ENCODE data around the gene MIER1. TPM values are rescaled to one million over a fixed set of nuclear protein-coding genes. Genes with fewer than 3 reads are reported as not detected.
"Not testable (repeated sequence)": the region's sequence is repeated elsewhere in the genome, so short reads cannot be mapped to it uniquely, and the experiment has no call there.

MIER1 gene
- 27.8 TPM for total RNA-seq
- long read RNA-seq, full-length matches to known transcripts = 4 of 12 reads
- long read RNA-seq, partial matches to known transcripts = 3 of 12 reads
- long read RNA-seq, other reads (novel, unspliced or antisense) = 5 of 12 reads

GRCh38 chr1:66924756-66925557, at the start of gene MIER1, which contains the start of gene DNAI4:
Gene MIER1 (plus strand): TSS chr1:66924990. CDS start chr1:66925029, 39 bp downstream.
Gene DNAI4 (minus strand): TSS chr1:66924856. CDS start chr1:66924831, 25 bp downstream.
- DNase-seq (ENCODE audit: low spot score) = peak; percentile 99
- intact Hi-C loops (cut with DNase I) = loop anchor here (2.0 to 10.0 kb wide), 3 partner anchors 128 to 506 kb away; partner anchors contain the start of gene SERBP1

GRCh38 chr1:66876664-66877063, 48.1 kb upstream of the MIER1 start:
- intact Hi-C loops (cut with DNase I) = no loop called here

GRCh38 chr1:66889030-66889429, 35.8 kb upstream of the MIER1 start:
- intact Hi-C loops (cut with DNase I) = no loop called here

More at GRCh38 chr1:66876664-66877063, 48.1 kb upstream of the MIER1 start:
- DNase-seq (ENCODE audit: low spot score) = no peak

GRCh38 chr1:66890621-66891020, 34.2 kb upstream of the MIER1 start:
- intact Hi-C loops (cut with DNase I) = no loop called here
- DNase-seq (ENCODE audit: low spot score) = no peak

More at GRCh38 chr1:66889030-66889429, 35.8 kb upstream of the MIER1 start:
- DNase-seq (ENCODE audit: low spot score) = no peak

- no peak for DNase-seq (ENCODE audit: low spot score)
- intact Hi-C loops (cut with DNase I) = no loop called here
These were observed 31.1 kb upstream of the MIER1 start for GRCh38 chr1:66893712-66894111.

- DNase-seq (ENCODE audit: low spot score); intact Hi-C loops (cut with DNase I): not testable (repeated sequence)
These were observed 9.6 kb upstream of the MIER1 start for GRCh38 chr1:66915203-66915602.

- intact Hi-C loops (cut with DNase I) = no loop called here
- no peak for DNase-seq (ENCODE audit: low spot score)
These were observed 8.5 kb upstream of the MIER1 start for GRCh38 chr1:66916320-66916719.

GRCh38 chr1:66917476-66917875, 7.3 kb upstream of the MIER1 start:
- no peak for DNase-seq (ENCODE audit: low spot score)
- intact Hi-C loops (cut with DNase I) = no loop called here

GRCh38 chr1:66919063-66919462, 5.7 kb upstream of the MIER1 start:
- intact Hi-C loops (cut with DNase I) = no loop called here
- DNase-seq (ENCODE audit: low spot score) = no peak

- intact Hi-C loops (cut with DNase I) = loop anchor here (10.0 kb wide), 1 partner anchor 155 kb away; no protein-coding TSS in a partner anchor
- no peak for DNase-seq (ENCODE audit: low spot score)
These were observed 5.0 kb upstream of the MIER1 start for GRCh38 chr1:66919828-66920227.

GRCh38 chr1:66920543-66920942, 4.2 kb upstream of the MIER1 start:
- intact Hi-C loops (cut with DNase I) = loop anchor here (10.0 kb wide), 1 partner anchor 156 kb away; no protein-coding TSS in a partner anchor
- DNase-seq (ENCODE audit: low spot score) = no peak

- intact Hi-C loops (cut with DNase I) = loop anchor here (2.0 to 10.0 kb wide), 3 partner anchors 127 to 505 kb away; partner anchors contain the start of gene SERBP1
- no peak for DNase-seq (ENCODE audit: low spot score)
These were observed 744 bp downstream of the MIER1 start for GRCh38 chr1:66925558-66925910.

GRCh38 chr1:66925944-66926343, 1.2 kb downstream of the MIER1 start:
- intact Hi-C loops (cut with DNase I) = loop anchor here (2.0 to 10.0 kb wide), 3 partner anchors 127 to 505 kb away; partner anchors contain the start of gene SERBP1

GRCh38 chr1:66927528-66927927, 2.7 kb downstream of the MIER1 start:
- intact Hi-C loops (cut with DNase I) = loop anchor here (10.0 kb wide), 1 partner anchor 163 kb away; no protein-coding TSS in a partner anchor
- DNase-seq (ENCODE audit: low spot score) = no peak

More at GRCh38 chr1:66925944-66926343, 1.2 kb downstream of the MIER1 start:
- no peak for DNase-seq (ENCODE audit: low spot score)

GRCh38 chr1:66929146-66929688, 4.4 kb downstream of the MIER1 start:
- no peak for DNase-seq (ENCODE audit: low spot score)
- intact Hi-C loops (cut with DNase I) = loop anchor here (10.0 kb wide), 1 partner anchor 164 kb away; no protein-coding TSS in a partner anchor

- no peak for DNase-seq (ENCODE audit: low spot score)
These were observed 4.9 kb downstream of the MIER1 start for GRCh38 chr1:66929691-66929998.

GRCh38 chr1:66929999-66930822, 5.4 kb downstream of the MIER1 start:
- peak; percentile 98 for DNase-seq (ENCODE audit: low spot score)
- intact Hi-C loops (cut with DNase I) = loop anchor here (10.0 kb wide), 1 partner anchor 165 kb away; no protein-coding TSS in a partner anchor

More at GRCh38 chr1:66929691-66929998, 4.9 kb downstream of the MIER1 start:
- intact Hi-C loops (cut with DNase I) = loop anchor here (10.0 kb wide), 1 partner anchor 165 kb away; no protein-coding TSS in a partner anchor

GRCh38 chr1:66930823-66931174, 6.0 kb downstream of the MIER1 start:
- no peak for DNase-seq (ENCODE audit: low spot score)
- intact Hi-C loops (cut with DNase I) = no loop called here

- DNase-seq (ENCODE audit: low spot score) = no peak
- intact Hi-C loops (cut with DNase I) = no loop called here
These were observed 6.8 kb downstream of the MIER1 start for GRCh38 chr1:66931590-66931989.

Measured in cardiac septum (tissue), 1 donor.